Measurements from ENCODE around the gene EPHA4.

- TF ChIP-seq CTCF (IDR thresholded peaks at IDR 0.05) (no peak), POLR2A (IDR thresholded peaks at IDR 0.05) (no peak), EP300 (IDR thresholded peaks at IDR 0.05) (no peak)
Measured at GRCh38 chr2:221447310-221447709, 124.8 kb downstream of the EPHA4 start.
